HFFc6 (cell line): ENCODE measurements around the gene TLCD3B. TPM values are rescaled to one million over a fixed set of nuclear protein-coding genes. Genes with fewer than 3 reads are reported as not detected.
A peak's percentile ranks its signal among the peaks of the same experiment; 100 is the strongest.

Source experiments
- DNase-seq: peaks from one replicate; pipeline ENCODE4 v3.0.0-alpha.2; 2018
- H3K27ac Mint-ChIP-seq: 2 replicates; pipeline ENCODE4 v1.8.0; 2020; ENCODE audit warnings: mild to moderate bottlenecking, mixed read lengths
- H3K27me3 Mint-ChIP-seq: 2 replicates; pipeline ENCODE4 v1.8.0; 2021; ENCODE audit warnings: mild to moderate bottlenecking, moderate library complexity, mixed read lengths; ENCODE audit not compliant: insufficient read depth
- H3K36me3 Mint-ChIP-seq: 2 replicates; pipeline ENCODE4 v1.8.0; 2021; ENCODE audit warnings: low read depth, mixed read lengths
- H3K4me1 Mint-ChIP-seq: 2 replicates; pipeline ENCODE4 v1.8.0; 2020; ENCODE audit warnings: low read depth, mixed read lengths
- H3K4me3 Mint-ChIP-seq: 2 replicates; pipeline ENCODE4 v1.8.0; 2020; ENCODE audit warnings: mild to moderate bottlenecking, moderate library complexity, mixed read lengths
- H3K9me3 Mint-ChIP-seq: 2 replicates; pipeline ENCODE4 v1.8.0; 2020; ENCODE audit warnings: mild to moderate bottlenecking, mixed read lengths
- total RNA-seq, 6 experiments: library from RNA; stranded (reverse); fragmentation: NEBNext Ultra II Directional; extraction: Animal tissue kit (Norgen Biotek cat#: 25700); gene quantifications; 2 replicates in 1 of 6; 3 replicates in 5 of 6; pipeline ENCODE4 v1.2.3, GENCODE V29; 2021
- TF ChIP-seq, protein P1 (sequence below): fragments of 200-600 bp; sonication (generic); IDR thresholded peaks from 2 replicates; pipeline ENCODE4 v1.5.0; 2021; ENCODE audit warnings: antibody characterized with exemption, mild to moderate bottlenecking

Gene TLCD3B
- total RNA-seq, 6 experiments from 2014 or later = 0.28 to 0.39 (median 0.33) TPM; not detected in 2

DNA sequence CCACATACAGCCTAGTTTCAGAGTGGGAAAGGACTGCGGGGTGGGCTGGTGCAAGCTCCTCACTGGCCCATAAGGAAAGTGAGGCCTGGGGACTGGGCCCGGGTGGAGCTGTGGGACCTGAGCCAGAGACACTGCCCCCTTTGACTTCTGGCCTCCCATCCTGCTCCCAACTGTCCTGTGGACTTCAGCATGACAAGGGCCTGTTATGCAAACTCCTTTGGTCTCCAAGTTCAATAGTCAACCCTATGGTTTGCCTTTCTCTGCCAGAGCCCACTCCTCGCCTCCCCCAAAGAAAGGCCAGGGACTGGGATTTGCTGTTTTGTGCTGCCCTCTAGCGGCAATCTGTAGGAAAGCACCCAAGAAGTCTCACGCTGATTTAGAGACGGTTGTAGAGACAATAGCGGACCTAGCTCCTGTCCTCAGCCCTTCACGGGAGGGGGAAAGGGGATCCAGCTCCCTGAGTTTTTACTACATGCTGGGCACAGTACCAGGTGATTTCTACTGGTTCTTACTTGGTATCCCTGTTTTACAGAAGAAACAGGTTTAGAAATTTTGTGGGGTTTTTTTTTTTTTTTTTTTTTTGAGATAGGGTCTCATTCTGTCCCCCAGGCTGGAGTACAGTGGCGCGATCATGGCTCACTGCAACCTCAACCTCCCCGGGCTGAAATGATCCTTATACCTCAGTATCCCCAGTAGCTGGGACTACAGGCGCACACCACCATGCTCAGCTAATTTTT is 1.2 kb upstream of the TLCD3B start:
- Mint-ChIP-seq H3K36me3 (no peaks in the 10 kb centered on the region), H3K27ac (no peak overlapping the region), H3K27me3 (peaks cover 52% of the 10 kb centered on the region), H3K4me3 (peak overlapping the region; percentile 30; the same call in 1 of the 2 replicates), H3K9me3 (no peaks in the 10 kb centered on the region), H3K4me1 (peaks cover 6% of the 10 kb centered on the region; the same call in 1 of the 2 replicates)
- peak; percentile 45 for DNase-seq
- TF ChIP-seq, protein P1, sequence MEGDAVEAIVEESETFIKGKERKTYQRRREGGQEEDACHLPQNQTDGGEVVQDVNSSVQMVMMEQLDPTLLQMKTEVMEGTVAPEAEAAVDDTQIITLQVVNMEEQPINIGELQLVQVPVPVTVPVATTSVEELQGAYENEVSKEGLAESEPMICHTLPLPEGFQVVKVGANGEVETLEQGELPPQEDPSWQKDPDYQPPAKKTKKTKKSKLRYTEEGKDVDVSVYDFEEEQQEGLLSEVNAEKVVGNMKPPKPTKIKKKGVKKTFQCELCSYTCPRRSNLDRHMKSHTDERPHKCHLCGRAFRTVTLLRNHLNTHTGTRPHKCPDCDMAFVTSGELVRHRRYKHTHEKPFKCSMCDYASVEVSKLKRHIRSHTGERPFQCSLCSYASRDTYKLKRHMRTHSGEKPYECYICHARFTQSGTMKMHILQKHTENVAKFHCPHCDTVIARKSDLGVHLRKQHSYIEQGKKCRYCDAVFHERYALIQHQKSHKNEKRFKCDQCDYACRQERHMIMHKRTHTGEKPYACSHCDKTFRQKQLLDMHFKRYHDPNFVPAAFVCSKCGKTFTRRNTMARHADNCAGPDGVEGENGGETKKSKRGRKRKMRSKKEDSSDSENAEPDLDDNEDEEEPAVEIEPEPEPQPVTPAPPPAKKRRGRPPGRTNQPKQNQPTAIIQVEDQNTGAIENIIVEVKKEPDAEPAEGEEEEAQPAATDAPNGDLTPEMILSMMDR = peak; percentile 94

DNA sequence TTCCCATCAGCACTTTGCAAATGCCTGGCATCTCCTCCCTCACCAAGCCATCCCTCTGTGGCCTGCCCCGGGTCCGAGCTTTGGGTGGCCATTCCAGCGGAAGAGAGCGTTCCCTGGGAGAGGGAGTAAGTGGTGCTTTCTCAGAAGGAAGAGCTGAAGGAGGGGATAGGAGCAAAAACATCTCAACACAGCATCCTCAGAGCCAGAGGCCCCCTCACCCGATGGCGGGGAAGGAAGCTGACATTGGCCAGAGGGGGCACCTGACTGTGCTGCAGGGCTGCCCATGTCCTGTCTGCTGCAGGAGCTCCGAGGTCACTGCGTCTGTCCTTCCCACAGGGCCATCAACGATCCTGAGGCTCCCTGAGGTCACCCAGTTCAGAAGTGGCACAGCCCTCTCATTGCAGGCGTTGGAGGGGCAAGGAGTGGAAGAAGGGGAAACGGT is 427 bp upstream of the TLCD3B start:
- TF ChIP-seq, protein P1 = no peak
- no peaks in the 10 kb centered on the region for H3K9me3 Mint-ChIP-seq
- peaks cover 6% of the 10 kb centered on the region; the same call in 1 of the 2 replicates for H3K4me1 Mint-ChIP-seq
- H3K27me3 Mint-ChIP-seq = peaks cover 52% of the 10 kb centered on the region
- no peak overlapping the region for H3K27ac Mint-ChIP-seq
- DNase-seq = no peak
- no peaks in the 10 kb centered on the region for H3K36me3 Mint-ChIP-seq
- H3K4me3 Mint-ChIP-seq = no peak overlapping the region

DNA sequence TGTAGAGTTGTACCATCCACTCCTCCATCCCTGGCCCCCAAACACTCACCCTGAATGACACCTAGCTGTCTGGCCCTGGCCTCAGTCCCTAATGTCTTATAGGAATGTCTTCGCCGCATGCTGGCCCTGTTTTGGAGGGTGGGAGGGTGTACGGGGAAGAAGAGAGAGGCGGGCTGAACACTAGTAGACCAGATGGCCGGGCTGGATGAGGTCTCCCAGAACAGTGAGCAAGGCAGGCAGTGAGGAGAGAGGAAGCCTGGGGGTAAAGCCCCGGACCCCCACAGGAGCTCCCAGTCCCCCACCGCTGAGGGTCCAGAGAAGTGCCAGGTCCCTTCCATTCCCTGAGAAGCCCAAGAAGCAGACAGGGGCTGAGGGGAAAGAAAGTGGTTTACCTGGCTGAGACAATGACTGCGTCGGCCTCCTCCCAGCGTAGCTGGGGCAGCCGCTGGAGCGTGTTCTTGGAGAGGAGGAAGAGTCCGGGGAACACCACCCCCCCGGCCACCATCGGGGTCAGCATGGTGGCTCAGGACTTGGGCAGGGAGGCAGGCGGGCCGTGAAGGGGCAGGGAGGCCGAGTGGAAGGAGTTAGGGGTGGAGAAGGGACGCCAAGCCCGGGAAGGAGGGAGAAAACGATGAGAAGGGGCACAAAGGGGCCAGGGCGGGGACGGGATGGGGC is 923 bp downstream of the TLCD3B start:
- DNase-seq = no peak

DNA sequence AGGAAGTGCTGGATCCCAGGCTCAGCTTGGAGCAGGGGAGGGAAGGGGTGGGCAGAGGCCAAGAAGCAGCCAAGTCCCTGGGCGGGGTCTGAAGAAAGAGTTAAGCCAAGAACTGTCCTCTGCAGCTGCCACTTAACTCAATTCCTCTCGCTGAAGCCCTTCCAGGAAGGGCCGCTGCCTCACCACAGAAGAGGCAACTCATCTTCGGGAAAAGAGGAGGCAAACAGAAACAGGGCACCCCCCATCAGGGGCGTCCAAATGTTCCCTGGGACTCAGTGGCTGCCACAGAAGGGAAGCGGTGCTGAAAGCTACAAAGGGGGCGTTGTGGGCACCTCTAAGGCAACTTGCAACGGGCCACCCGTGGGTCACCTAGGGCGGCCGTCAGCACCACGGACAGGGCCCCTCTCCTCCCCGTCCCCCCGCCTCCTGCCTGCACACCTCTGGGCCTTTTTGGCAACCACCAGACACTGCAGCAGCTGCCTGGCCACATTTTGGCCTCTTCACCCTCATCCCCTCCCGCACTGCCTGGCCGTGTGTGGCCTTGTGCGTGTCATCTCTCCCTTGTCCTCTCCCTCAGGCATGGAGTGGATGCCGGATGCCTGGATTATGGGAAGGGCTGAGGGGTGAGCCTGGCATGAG is 2.5 kb downstream of the TLCD3B start:
- TF ChIP-seq, protein P1 = no peak
- no peak overlapping the region for H3K27ac Mint-ChIP-seq
- H3K36me3 Mint-ChIP-seq = no peaks in the 10 kb centered on the region
- H3K4me1 Mint-ChIP-seq = peaks cover 6% of the 10 kb centered on the region; the same call in 1 of the 2 replicates
- H3K9me3 Mint-ChIP-seq = no peaks in the 10 kb centered on the region
- no peak overlapping the region for H3K4me3 Mint-ChIP-seq
- no peak for DNase-seq
- H3K27me3 Mint-ChIP-seq = peaks cover 48% of the 10 kb centered on the region

More for the DNA sequence above, 923 bp downstream of the TLCD3B start:
- Mint-ChIP-seq H3K9me3 (no peaks in the 10 kb centered on the region), H3K36me3 (no peaks in the 10 kb centered on the region), H3K4me3 (no peak overlapping the region), H3K27me3 (peaks cover 47% of the 10 kb centered on the region), H3K27ac (no peak overlapping the region), H3K4me1 (peaks cover 6% of the 10 kb centered on the region; the same call in 1 of the 2 replicates)
- TF ChIP-seq, protein P1 = no peak

DNA sequence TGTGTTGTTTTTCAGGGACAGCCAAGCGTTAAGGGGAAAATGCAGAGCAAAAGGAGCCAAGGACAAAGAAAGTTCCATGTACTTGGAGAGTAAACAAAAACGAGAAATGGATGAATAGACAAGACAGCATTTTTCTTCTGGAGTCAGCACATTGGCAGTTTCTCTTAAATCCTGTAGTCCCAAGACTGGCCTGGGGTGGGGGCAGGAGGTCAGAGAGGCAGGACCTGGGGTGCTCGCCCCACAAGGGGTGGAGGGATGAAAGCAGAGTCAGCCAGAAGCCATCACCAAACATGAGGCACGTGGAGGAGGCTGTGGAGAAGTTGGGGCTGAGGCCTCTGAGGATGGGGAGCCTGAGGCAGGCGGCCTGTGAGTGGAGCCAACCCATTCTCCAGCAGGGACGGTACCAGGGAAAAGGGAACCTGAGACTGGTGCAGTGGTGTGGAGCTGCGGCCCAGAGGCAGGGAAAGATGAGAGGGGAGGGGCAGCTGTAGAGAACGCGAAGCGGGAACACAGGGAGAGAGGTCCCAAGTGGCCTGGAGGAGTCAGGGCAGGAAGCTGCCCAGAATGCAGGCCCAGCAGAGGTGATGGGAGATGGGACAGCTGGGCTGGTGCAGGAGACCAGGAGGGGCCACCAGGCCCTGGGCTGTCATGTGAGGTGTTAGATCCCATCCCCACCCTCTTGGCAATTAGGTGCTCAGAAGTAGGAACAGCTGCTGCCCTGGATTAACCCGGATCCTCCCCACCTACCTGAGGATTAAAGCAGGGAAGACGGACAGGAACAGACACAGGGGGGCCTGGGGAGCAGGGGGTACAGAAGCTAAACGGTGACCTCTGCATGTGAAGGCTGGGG is 3.3 kb downstream of the TLCD3B start:
- Mint-ChIP-seq H3K9me3 (no peaks in the 10 kb centered on the region), H3K36me3 (no peaks in the 10 kb centered on the region), H3K27me3 (peaks cover 47% of the 10 kb centered on the region), H3K4me3 (no peak overlapping the region), H3K4me1 (peaks cover 6% of the 10 kb centered on the region; the same call in 1 of the 2 replicates), H3K27ac (no peak overlapping the region)
- TF ChIP-seq, protein P1 = no peak
- no peak for DNase-seq
